ENCODE data around the gene TAL2.

- TF ChIP-seq, protein P1, sequence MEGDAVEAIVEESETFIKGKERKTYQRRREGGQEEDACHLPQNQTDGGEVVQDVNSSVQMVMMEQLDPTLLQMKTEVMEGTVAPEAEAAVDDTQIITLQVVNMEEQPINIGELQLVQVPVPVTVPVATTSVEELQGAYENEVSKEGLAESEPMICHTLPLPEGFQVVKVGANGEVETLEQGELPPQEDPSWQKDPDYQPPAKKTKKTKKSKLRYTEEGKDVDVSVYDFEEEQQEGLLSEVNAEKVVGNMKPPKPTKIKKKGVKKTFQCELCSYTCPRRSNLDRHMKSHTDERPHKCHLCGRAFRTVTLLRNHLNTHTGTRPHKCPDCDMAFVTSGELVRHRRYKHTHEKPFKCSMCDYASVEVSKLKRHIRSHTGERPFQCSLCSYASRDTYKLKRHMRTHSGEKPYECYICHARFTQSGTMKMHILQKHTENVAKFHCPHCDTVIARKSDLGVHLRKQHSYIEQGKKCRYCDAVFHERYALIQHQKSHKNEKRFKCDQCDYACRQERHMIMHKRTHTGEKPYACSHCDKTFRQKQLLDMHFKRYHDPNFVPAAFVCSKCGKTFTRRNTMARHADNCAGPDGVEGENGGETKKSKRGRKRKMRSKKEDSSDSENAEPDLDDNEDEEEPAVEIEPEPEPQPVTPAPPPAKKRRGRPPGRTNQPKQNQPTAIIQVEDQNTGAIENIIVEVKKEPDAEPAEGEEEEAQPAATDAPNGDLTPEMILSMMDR (IDR thresholded peaks at IDR 0.05), result no peak
- TF ChIP-seq NRF1 (IDR thresholded peaks at IDR 0.05; ENCODE audit: low read depth, low read length) (no peak), TAF1 (IDR thresholded peaks at IDR 0.05; ENCODE audit: borderline replicate concordance, low read depth, low read length) (no peak), JUND (IDR thresholded peaks at IDR 0.05) (no peak), SIN3A (IDR thresholded peaks at IDR 0.05; ENCODE audit: borderline replicate concordance, low read depth, low read length) (no peak), REST (IDR thresholded peaks at IDR 0.05; ENCODE audit: low read depth, low read length) (no peak), ZBTB33 (IDR thresholded peaks at IDR 0.05; ENCODE audit: borderline replicate concordance, low read depth) (no peak), FOXJ3 (CRISPR knock-in tag; IDR thresholded peaks at IDR 0.05) (no peak), RAD21 (IDR thresholded peaks at IDR 0.05; ENCODE audit: low read length) (no peak), YY1 (IDR thresholded peaks at IDR 0.05; ENCODE audit: low read depth) (no peak), NFIC (IDR thresholded peaks at IDR 0.05; ENCODE audit: borderline replicate concordance) (no peak)
- TF ChIP-seq, protein P2, sequence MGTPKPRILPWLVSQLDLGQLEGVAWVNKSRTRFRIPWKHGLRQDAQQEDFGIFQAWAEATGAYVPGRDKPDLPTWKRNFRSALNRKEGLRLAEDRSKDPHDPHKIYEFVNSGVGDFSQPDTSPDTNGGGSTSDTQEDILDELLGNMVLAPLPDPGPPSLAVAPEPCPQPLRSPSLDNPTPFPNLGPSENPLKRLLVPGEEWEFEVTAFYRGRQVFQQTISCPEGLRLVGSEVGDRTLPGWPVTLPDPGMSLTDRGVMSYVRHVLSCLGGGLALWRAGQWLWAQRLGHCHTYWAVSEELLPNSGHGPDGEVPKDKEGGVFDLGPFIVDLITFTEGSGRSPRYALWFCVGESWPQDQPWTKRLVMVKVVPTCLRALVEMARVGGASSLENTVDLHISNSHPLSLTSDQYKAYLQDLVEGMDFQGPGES (IDR thresholded peaks at IDR 0.05; ENCODE audit: low read depth, low read length), result no peak
- TF ChIP-seq, protein P3, sequence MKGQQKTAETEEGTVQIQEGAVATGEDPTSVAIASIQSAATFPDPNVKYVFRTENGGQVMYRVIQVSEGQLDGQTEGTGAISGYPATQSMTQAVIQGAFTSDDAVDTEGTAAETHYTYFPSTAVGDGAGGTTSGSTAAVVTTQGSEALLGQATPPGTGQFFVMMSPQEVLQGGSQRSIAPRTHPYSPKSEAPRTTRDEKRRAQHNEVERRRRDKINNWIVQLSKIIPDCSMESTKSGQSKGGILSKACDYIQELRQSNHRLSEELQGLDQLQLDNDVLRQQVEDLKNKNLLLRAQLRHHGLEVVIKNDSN (IDR thresholded peaks at IDR 0.05; ENCODE audit: borderline replicate concordance, low read depth), result no peak
- TF ChIP-seq, protein P4, sequence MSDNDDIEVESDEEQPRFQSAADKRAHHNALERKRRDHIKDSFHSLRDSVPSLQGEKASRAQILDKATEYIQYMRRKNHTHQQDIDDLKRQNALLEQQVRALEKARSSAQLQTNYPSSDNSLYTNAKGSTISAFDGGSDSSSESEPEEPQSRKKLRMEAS (IDR thresholded peaks at IDR 0.05; ENCODE audit: low read depth), result no peak
Measured at GRCh38 chr9:105676351-105676923, 14.2 kb downstream of the TAL2 start.
